ENCODE data around the gene KRT71. TPM values are rescaled to one million over a fixed set of nuclear protein-coding genes. Genes with fewer than 3 reads are reported as not detected.

The KRT71 gene
- total RNA-seq, 2 experiments from 2014 or later = not detected

DNA sequence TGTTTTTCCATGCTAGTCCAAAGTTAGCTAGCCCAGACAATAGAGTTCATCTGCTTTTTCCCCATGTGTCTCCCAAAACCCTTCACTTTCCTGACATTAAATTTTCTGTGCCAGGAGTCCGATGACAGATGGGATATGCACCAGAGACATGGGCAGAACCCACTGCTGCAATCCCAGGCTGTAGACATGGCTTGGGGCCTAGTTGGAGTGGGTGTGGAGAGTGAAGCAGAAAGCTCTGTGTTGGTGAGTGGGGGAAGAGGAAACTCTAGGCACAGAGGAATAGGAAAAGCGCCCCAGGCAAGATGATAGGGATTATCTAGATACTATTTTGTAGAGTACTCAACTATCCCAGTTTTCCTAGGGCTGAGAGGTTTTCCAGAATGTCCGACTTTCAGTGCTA lies 25.5 kb upstream of the KRT71 start:
- TF ChIP-seq CTCF (IDR thresholded peaks at IDR 0.05) = no peak
- DNase-seq = no peak
- Mint-ChIP-seq H3K27ac (no peak overlapping the region), H3K36me3 (ENCODE audit: low read depth) (no peaks in the 10 kb centered on the region), H3K27me3 (no peaks in the 10 kb centered on the region), H3K4me1 (ENCODE audit: low read depth) (peaks cover 7% of the 10 kb centered on the region), H3K9me3 (no peaks in the 10 kb centered on the region), H3K4me3 (no peak overlapping the region)
- ChIA-PET CTCF (interaction anchor here (1.5 to 17.8 kb wide), 2 partner anchors 298 to 306 kb away, joined by 4 to 325 read pairs; no protein-coding TSS in a partner anchor), POLR2A (no interaction called here)
- ATAC-seq = no peak
- intact Hi-C loops (cut with micrococcal nuclease) = no loop called here

DNA sequence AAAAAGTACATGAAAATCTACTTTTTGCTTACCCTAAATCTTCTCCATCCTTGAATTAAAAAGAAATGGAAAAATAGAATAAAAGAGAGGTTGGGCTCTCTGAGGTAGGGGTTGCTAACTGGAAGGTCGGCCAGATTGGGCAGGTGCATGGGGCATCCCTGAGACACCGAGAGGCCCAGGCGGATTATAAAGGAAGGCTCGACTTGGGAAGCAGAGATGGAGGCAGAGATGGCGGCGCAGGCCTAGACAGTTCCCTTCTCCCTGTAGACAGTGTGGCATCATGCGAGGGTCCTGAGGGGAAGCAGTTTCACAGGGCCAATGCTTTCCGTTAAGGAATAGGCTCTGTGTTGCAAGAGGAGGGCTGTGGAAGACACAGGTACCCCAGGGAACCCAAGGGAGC lies 24.4 kb upstream of the KRT71 start:
- ChIA-PET POLR2A (interaction anchor here (1.4 kb wide), 1 partner anchor 283 kb away, joined by 3 read pairs; no protein-coding TSS in a partner anchor), CTCF (interaction anchor here (0.7 to 17.8 kb wide), 2 partner anchors 8 to 300 kb away, joined by 3 to 325 read pairs; no protein-coding TSS in a partner anchor)
- Mint-ChIP-seq H3K9me3 (no peaks in the 10 kb centered on the region), H3K36me3 (ENCODE audit: low read depth) (no peaks in the 10 kb centered on the region), H3K4me1 (ENCODE audit: low read depth) (peaks cover 4% of the 10 kb centered on the region), H3K27me3 (peaks cover 6% of the 10 kb centered on the region), H3K27ac (no peak overlapping the region), H3K4me3 (no peak overlapping the region)
- DNase-seq (no peak), ATAC-seq (no peak)
- no peak for TF ChIP-seq CTCF (IDR thresholded peaks at IDR 0.05)
- intact Hi-C loops (cut with micrococcal nuclease) = no loop called here

GRCh38 chr12:52575948-52576347 lies 23.0 kb upstream of the KRT71 start:
- DNase-seq (no peak), ATAC-seq (no peak)
- Mint-ChIP-seq H3K27ac (no peak overlapping the region), H3K4me3 (no peak overlapping the region), H3K36me3 (ENCODE audit: low read depth) (no peaks in the 10 kb centered on the region), H3K9me3 (no peaks in the 10 kb centered on the region), H3K27me3 (peaks cover 6% of the 10 kb centered on the region), H3K4me1 (ENCODE audit: low read depth) (peaks cover 4% of the 10 kb centered on the region)
- intact Hi-C loops (cut with micrococcal nuclease) = no loop called here
- POLR2A ChIA-PET = interaction anchor here (1.4 kb wide), 1 partner anchor 284 kb away, joined by 3 read pairs; no protein-coding TSS in a partner anchor
- CTCF ChIA-PET = interaction anchor here (17.8 kb wide), 1 partner anchor 301 kb away, joined by 325 read pairs; no protein-coding TSS in a partner anchor
- TF ChIP-seq CTCF (IDR thresholded peaks at IDR 0.05) = no peak

GRCh38 chr12:52575256-52575655 lies 22.3 kb upstream of the KRT71 start:
- ChIA-PET CTCF (interaction anchor here (1.2 to 17.8 kb wide), 2 partner anchors 11 to 302 kb away, joined by 4 to 325 read pairs; no protein-coding TSS in a partner anchor), POLR2A (no interaction called here)
- Mint-ChIP-seq H3K9me3 (no peaks in the 10 kb centered on the region), H3K27ac (no peak overlapping the region), H3K4me1 (ENCODE audit: low read depth) (peaks cover 2% of the 10 kb centered on the region), H3K27me3 (peaks cover 6% of the 10 kb centered on the region), H3K4me3 (no peak overlapping the region), H3K36me3 (ENCODE audit: low read depth) (no peaks in the 10 kb centered on the region)
- DNase-seq (no peak), ATAC-seq (no peak)
- TF ChIP-seq CTCF (IDR thresholded peaks at IDR 0.05) = no peak
- intact Hi-C loops (cut with micrococcal nuclease) = no loop called here

DNA sequence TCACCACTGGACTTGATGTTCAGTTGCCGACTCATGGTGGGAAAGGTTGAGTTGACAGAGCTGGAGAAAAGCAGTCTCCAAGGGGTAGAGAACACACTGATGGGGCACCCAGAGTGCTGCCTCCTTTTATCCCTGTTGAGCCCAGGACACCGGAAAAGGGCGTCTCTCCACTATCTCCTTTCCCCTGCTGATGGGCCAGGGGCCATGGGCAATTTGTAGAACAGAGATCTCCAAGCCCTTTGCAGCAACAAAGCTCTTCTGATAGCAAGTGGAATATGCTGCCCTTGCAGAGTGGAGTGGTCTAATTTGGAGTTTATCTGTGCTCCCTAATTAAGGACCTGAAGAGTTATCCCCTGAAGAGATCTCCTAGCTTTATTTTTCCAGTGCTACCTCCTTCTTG lies 20.8 kb upstream of the KRT71 start, which contains the start of gene KRT74:
Gene KRT74, minus strand, starts transcription at position 101 of the 400 bp plus-strand sequence. Its CDS starts 66 bp downstream, at position 35.
- Mint-ChIP-seq H3K4me3 (no peak within 1 kb of the TSS), H3K9me3 (no peaks in the 10 kb centered on the region), H3K27ac (no peak within 1 kb of the TSS), H3K4me1 (ENCODE audit: low read depth) (no peaks in the 10 kb centered on the region), H3K27me3 (peaks cover 8% of the 10 kb centered on the region), H3K36me3 (ENCODE audit: low read depth) (no peaks in the 10 kb centered on the region)
- ATAC-seq (no peak), DNase-seq (no peak)
- ChIA-PET POLR2A (interaction anchor here (1.1 kb wide), 1 partner anchor 49 kb away, joined by 3 read pairs; no protein-coding TSS in a partner anchor), CTCF (interaction anchor here (1.2 to 17.8 kb wide), 3 partner anchors 8 to 303 kb away, joined by 4 to 325 read pairs (median 7); no protein-coding TSS in a partner anchor)
- TF ChIP-seq CTCF (IDR thresholded peaks at IDR 0.05) = no peak
- intact Hi-C loops (cut with micrococcal nuclease) = no loop called here

Measured in activated CD8-positive, alpha-beta T cell treated with anti-CD3 and anti-CD28 coated beads for 36 hours (primary cell).